SIG-M5 treated with dmso at 0.1 percent for 504 hours (cell line): ENCODE results near the gene KIF21B.

Experiments used
- DNase-seq: peaks from one replicate; lab custom pipeline; 2025; ENCODE audit not compliant: unreplicated experiment; lab: John Stamatoyannopoulos, UW

The KIF21B gene

GRCh38 chr1:200998323-200998722 lies 25.2 kb downstream of the KIF21B start:
- DNase-seq, result no peak

- DNase-seq, result no peak
These were observed 31.0 kb downstream of the KIF21B start for GRCh38 chr1:200992382-200993048.

GRCh38 chr1:200991097-200991614 lies 32.4 kb downstream of the KIF21B start:
- DNase-seq, result no peak

- no peak for DNase-seq
These were observed 33.4 kb downstream of the KIF21B start for GRCh38 chr1:200990114-200990513.

GRCh38 chr1:200989337-200989736 lies 34.2 kb downstream of the KIF21B start:
- DNase-seq, result no peak

- DNase-seq, result no peak
These were observed 34.8 kb downstream of the KIF21B start for GRCh38 chr1:200988693-200989092.

GRCh38 chr1:200985481-200985880 lies 38.0 kb downstream of the KIF21B start:
- DNase-seq, result no peak

- DNase-seq, result no peak
These were observed 40.4 kb downstream of the KIF21B start for GRCh38 chr1:200983035-200983561.

GRCh38 chr1:200982071-200982945 lies 41.2 kb downstream of the KIF21B start:
- DNase-seq, result no peak

GRCh38 chr1:200981278-200981677 lies 42.2 kb downstream of the KIF21B start:
- DNase-seq, result no peak

- DNase-seq, result no peak
These were observed 42.6 kb downstream of the KIF21B start for GRCh38 chr1:200980873-200981272.

GRCh38 chr1:200980452-200980772 lies 43.1 kb downstream of the KIF21B start:
- DNase-seq, result no peak

GRCh38 chr1:200979574-200980451 lies 43.7 kb downstream of the KIF21B start:
- DNase-seq, result peak; percentile 47

GRCh38 chr1:200977071-200977754 lies 46.3 kb downstream of the KIF21B start:
- DNase-seq, result no peak

- DNase-seq, result no peak
These were observed 46.9 kb downstream of the KIF21B start for GRCh38 chr1:200976634-200977033.

- no peak for DNase-seq
These were observed 48.1 kb downstream of the KIF21B start for GRCh38 chr1:200975458-200975857.

GRCh38 chr1:200974711-200975110 lies 48.8 kb downstream of the KIF21B start:
- no peak for DNase-seq

- DNase-seq, result no peak
These were observed 49.4 kb downstream of the KIF21B start for GRCh38 chr1:200973937-200974657.

- DNase-seq, result no peak
These were observed 50.4 kb downstream of the KIF21B start for GRCh38 chr1:200972985-200973742.
